Measurements from ENCODE around the gene SLC25A46. TPM values are rescaled to one million over a fixed set of nuclear protein-coding genes. Genes with fewer than 3 reads are reported as not detected.
"Not testable (repeated sequence)": the region's sequence is repeated elsewhere in the genome, so short reads cannot be mapped to it uniquely, and the experiment has no call there.

Gene SLC25A46
- total RNA-seq, 1 donor from 2014 or later: 32.9 TPM

GRCh38 chr5:110753600-110753999 lies 14.8 kb downstream of the SLC25A46 start:
- Histone ChIP-seq H3K4me3 (ENCODE audit: low read length in 3 of 3) (no peak overlapping the region), H3K27ac (ENCODE audit: low read depth, low read length) (no peak overlapping the region), H3K27me3 (ENCODE audit: control insufficient read depth in 3 of 3, insufficient read depth in 3 of 3, low read length in 3 of 3) (no peaks in the 10 kb centered on the region), H3K9me3 (ENCODE audit: control insufficient read depth in 3 of 3, low read length in 3 of 3) (no peaks in the 10 kb centered on the region), H3K36me3 (ENCODE audit: control insufficient read depth in 3 of 3, insufficient read depth in 3 of 3, low read length in 3 of 3) (peaks cover 3 to 18% (median 12%) of the 10 kb centered on the region in 3 donors), H3K9ac (ENCODE audit: low read depth in 1 of 3, low read length in 3 of 3) (no peak overlapping the region), H3K4me1 (ENCODE audit: control insufficient read depth in 3 of 3, insufficient read depth in 3 of 3, low read length in 3 of 3) (no peaks in the 10 kb centered on the region)

- Histone ChIP-seq H3K4me3 (ENCODE audit: low read length in 3 of 3) (no peak overlapping the region), H3K36me3 (ENCODE audit: control insufficient read depth in 3 of 3, insufficient read depth in 3 of 3, low read length in 3 of 3) (peaks cover 4 to 20% (median 10%) of the 10 kb centered on the region in 3 donors), H3K4me1 (ENCODE audit: control insufficient read depth in 3 of 3, insufficient read depth in 3 of 3, low read length in 3 of 3) (no peaks in the 10 kb centered on the region), H3K9me3 (ENCODE audit: control insufficient read depth in 3 of 3, low read length in 3 of 3) (no peaks in the 10 kb centered on the region), H3K27ac (ENCODE audit: low read depth, low read length) (no peak overlapping the region), H3K27me3 (ENCODE audit: control insufficient read depth in 3 of 3, insufficient read depth in 3 of 3, low read length in 3 of 3) (no peaks in the 10 kb centered on the region), H3K9ac (ENCODE audit: low read depth in 1 of 3, low read length in 3 of 3) (no peak overlapping the region)
Measured at GRCh38 chr5:110754181-110754580, 15.4 kb downstream of the SLC25A46 start.

DNA sequence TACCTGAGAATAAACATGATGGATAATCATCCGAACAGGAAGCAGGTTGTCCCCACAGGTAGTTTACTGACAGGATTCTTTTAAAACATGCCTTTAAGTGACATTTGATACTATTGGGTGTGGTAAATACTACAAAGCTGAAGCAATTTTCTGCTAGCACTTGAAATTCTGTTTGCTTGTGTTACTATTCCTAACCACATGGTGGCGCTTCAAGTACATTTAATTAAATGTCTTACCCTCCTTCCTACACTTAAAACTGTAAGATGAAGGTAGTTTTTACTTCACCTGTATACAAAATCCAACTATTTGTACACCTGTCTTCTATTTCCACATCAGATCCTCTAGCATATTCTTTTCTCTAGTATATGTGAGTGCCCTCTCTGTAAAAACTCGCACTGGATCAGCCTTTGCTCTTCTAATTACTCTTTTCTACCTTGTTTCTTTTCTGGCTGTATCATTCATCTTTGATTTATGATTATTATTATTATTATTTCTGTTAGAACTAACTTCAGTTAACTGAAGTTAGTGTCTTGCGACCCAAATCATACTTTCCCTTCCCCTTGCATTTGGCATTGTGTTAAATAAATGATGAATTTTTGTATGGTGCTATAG lies 18.4 kb downstream of the SLC25A46 start:
- no peaks in the 10 kb centered on the region for H3K27me3 ChIP-seq (ENCODE audit: control insufficient read depth in 3 of 3, insufficient read depth in 3 of 3, low read length in 3 of 3)
- no peak overlapping the region for H3K4me3 ChIP-seq (ENCODE audit: low read length in 3 of 3)
- H3K9me3 ChIP-seq (ENCODE audit: control insufficient read depth in 3 of 3, low read length in 3 of 3): no peaks in the 10 kb centered on the region
- H3K36me3 ChIP-seq (ENCODE audit: control insufficient read depth in 3 of 3, insufficient read depth in 3 of 3, low read length in 3 of 3): peaks cover 7 to 40% (median 37%) of the 10 kb centered on the region in 3 donors
- H3K9ac ChIP-seq (ENCODE audit: low read depth in 1 of 3, low read length in 3 of 3): no peak overlapping the region
- no peak overlapping the region for H3K27ac ChIP-seq (ENCODE audit: low read depth, low read length)
- no peaks in the 10 kb centered on the region for H3K4me1 ChIP-seq (ENCODE audit: control insufficient read depth in 3 of 3, insufficient read depth in 3 of 3, low read length in 3 of 3)

DNA sequence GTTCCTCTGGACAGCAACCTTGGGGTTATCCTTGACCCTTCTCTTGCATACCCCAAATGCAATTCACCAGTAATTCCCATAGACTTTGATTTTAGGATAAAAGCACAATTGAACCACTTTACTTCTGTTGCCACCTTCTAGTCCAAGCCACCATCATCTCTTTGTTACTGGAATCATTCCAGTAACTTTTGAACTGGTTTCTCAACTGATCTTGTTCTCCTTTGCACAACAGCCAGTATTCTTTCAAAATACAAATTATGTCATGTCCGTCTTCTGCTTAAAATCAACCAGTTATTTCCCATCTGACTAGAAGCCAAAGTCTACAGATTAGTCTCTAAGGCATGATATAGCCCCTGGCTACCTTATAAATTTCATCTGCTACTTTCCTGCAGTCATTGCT lies 21.4 kb downstream of the SLC25A46 start:
- Histone ChIP-seq H3K9me3 (ENCODE audit: control insufficient read depth in 3 of 3, low read length in 3 of 3) (no peaks in the 10 kb centered on the region), H3K9ac (ENCODE audit: low read depth in 1 of 3, low read length in 3 of 3) (no peak overlapping the region), H3K27ac (ENCODE audit: low read depth, low read length) (no peak overlapping the region), H3K4me1 (ENCODE audit: control insufficient read depth in 3 of 3, insufficient read depth in 3 of 3, low read length in 3 of 3) (no peaks in the 10 kb centered on the region), H3K27me3 (ENCODE audit: control insufficient read depth in 3 of 3, insufficient read depth in 3 of 3, low read length in 3 of 3) (no peaks in the 10 kb centered on the region), H3K36me3 (ENCODE audit: control insufficient read depth in 3 of 3, insufficient read depth in 3 of 3, low read length in 3 of 3) (peaks cover 7 to 44% (median 34%) of the 10 kb centered on the region in 3 donors), H3K4me3 (ENCODE audit: low read length in 3 of 3) (no peak overlapping the region)

DNA sequence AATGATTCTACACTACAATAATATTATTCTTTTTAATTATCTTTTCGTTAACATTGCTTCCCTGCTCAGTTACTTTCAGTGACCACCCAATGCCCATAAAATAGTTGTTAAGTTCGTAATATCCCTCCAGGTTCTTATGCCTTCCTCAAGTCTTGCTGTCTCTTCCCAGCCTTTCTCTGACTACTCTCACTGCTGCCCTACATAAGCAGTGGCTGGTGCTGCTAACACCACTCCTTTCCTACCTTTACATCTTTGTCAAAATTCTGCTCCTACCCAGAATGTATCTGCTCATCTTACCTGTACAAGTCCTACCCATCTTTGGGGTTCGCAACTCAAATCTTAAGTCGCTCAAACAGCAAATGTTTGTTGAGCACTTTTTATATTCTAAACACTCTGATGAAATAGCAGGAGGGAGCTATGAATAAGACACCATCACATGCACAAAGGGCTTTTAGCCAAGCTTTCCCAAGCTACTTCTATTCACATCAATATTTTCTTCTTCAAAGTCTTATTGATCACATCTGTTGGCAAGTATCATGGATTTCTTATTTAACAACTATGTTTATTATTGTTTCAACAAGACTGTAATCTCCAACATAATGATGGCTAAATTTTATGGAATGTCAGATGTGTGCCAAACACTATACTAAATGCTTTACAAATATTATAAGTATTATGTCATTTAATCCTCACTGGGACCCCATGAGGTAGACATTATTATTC lies 29.5 kb downstream of the SLC25A46 start:
- H3K27me3 ChIP-seq (ENCODE audit: control insufficient read depth in 3 of 3, insufficient read depth in 3 of 3, low read length in 3 of 3): no peaks in the 10 kb centered on the region
- no peaks in the 10 kb centered on the region for H3K9me3 ChIP-seq (ENCODE audit: control insufficient read depth in 3 of 3, low read length in 3 of 3)
- no peak overlapping the region for H3K27ac ChIP-seq (ENCODE audit: low read depth, low read length)
- H3K9ac ChIP-seq (ENCODE audit: low read depth in 1 of 3, low read length in 3 of 3): no peak overlapping the region
- H3K4me3 ChIP-seq (ENCODE audit: low read length in 3 of 3): no peak overlapping the region
- H3K4me1 ChIP-seq (ENCODE audit: control insufficient read depth in 3 of 3, insufficient read depth in 3 of 3, low read length in 3 of 3): no peaks in the 10 kb centered on the region
- no peaks in the 10 kb centered on the region for H3K36me3 ChIP-seq (ENCODE audit: control insufficient read depth in 3 of 3, insufficient read depth in 3 of 3, low read length in 3 of 3)

DNA sequence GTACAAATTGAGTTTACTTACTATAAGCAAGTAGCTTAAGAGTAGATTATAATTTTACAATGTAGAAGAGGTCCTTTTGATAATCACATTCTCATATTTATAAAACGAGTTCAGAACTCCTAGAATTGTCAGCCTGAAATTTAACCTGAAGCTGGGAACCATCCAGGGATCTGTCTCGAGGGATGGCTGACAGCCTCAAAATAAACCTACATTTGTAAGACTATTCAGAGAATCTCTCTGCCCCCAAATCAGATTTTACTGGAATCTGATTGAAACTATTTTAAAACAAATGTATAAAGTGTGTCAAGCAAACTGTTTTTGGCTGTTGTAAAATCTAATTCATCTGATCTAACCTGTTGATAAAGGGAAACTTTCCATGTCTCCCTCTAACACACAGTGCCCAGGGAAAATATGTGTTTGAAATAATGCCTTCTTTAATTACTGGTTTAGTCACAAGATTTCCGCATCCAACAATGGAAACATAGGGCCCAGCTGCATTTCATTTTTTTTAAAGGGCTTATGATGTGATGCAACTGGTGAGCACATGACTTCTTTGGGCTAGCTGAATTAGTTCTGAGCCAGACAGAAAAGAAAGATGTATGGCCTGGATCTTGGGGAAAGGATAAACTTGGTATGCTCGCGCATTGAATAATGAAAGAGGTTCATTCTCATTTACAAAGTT lies 30.3 kb downstream of the SLC25A46 start:
- no peaks in the 10 kb centered on the region for H3K36me3 ChIP-seq (ENCODE audit: control insufficient read depth in 3 of 3, insufficient read depth in 3 of 3, low read length in 3 of 3)
- no peak overlapping the region for H3K4me3 ChIP-seq (ENCODE audit: low read length in 3 of 3)
- H3K4me1 ChIP-seq (ENCODE audit: control insufficient read depth in 3 of 3, insufficient read depth in 3 of 3, low read length in 3 of 3): no peaks in the 10 kb centered on the region
- no peak overlapping the region for H3K9ac ChIP-seq (ENCODE audit: low read depth in 1 of 3, low read length in 3 of 3)
- H3K27ac ChIP-seq (ENCODE audit: low read depth, low read length): no peak overlapping the region
- H3K9me3 ChIP-seq (ENCODE audit: control insufficient read depth in 3 of 3, low read length in 3 of 3): no peaks in the 10 kb centered on the region
- H3K27me3 ChIP-seq (ENCODE audit: control insufficient read depth in 3 of 3, insufficient read depth in 3 of 3, low read length in 3 of 3): no peaks in the 10 kb centered on the region

DNA sequence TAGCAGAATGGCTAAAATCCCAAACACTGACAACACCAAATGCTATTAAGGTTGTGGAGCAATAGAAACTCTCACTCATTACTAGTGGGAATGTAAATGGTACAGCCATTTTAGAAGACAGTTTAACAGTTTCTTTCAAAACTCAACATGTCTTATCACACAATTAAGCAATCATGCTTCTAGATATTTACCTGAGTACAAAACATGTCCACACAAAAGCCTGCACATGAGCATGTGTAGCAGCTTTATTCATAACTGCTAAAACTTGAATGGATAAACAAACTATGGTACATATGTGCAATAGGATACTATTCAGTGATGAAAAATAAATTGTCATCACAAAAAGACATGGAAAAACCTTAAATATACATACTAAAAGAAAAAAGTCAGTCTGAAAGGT lies 31.5 kb downstream of the SLC25A46 start:
- no peak overlapping the region for H3K4me3 ChIP-seq (ENCODE audit: low read length in 3 of 3)
- H3K9me3 ChIP-seq (ENCODE audit: control insufficient read depth in 3 of 3, low read length in 3 of 3): no peaks in the 10 kb centered on the region
- no peaks in the 10 kb centered on the region for H3K27me3 ChIP-seq (ENCODE audit: control insufficient read depth in 3 of 3, insufficient read depth in 3 of 3, low read length in 3 of 3)

GRCh38 chr5:110784901-110785300 lies 46.1 kb downstream of the SLC25A46 start:
- Histone ChIP-seq H3K27me3 (ENCODE audit: control insufficient read depth in 3 of 3, insufficient read depth in 3 of 3, low read length in 3 of 3) (no peaks in the 10 kb centered on the region), H3K9me3 (ENCODE audit: control insufficient read depth in 3 of 3, low read length in 3 of 3) (peaks cover 0 to 2% (median 0%) of the 10 kb centered on the region in 3 donors), H3K4me3 (ENCODE audit: low read length in 3 of 3) (no peak overlapping the region), H3K4me1 (ENCODE audit: control insufficient read depth in 3 of 3, insufficient read depth in 3 of 3, low read length in 3 of 3) (no peaks in the 10 kb centered on the region), H3K36me3 (ENCODE audit: control insufficient read depth in 3 of 3, insufficient read depth in 3 of 3, low read length in 3 of 3) (no peaks in the 10 kb centered on the region), H3K9ac (ENCODE audit: low read depth in 1 of 3, low read length in 3 of 3) (no peak overlapping the region), H3K27ac (ENCODE audit: low read depth, low read length) (no peak overlapping the region)

More for the DNA sequence above, 31.5 kb downstream of the SLC25A46 start:
- Histone ChIP-seq H3K4me1 (ENCODE audit: control insufficient read depth in 3 of 3, insufficient read depth in 3 of 3, low read length in 3 of 3) (no peaks in the 10 kb centered on the region), H3K9ac (ENCODE audit: low read depth in 1 of 3, low read length in 3 of 3) (no peak overlapping the region), H3K27ac (ENCODE audit: low read depth, low read length) (no peak overlapping the region), H3K36me3 (ENCODE audit: control insufficient read depth in 3 of 3, insufficient read depth in 3 of 3, low read length in 3 of 3) (no peaks in the 10 kb centered on the region)

- Histone ChIP-seq H3K27me3 (ENCODE audit: control insufficient read depth in 3 of 3, insufficient read depth in 3 of 3, low read length in 3 of 3) (no peaks in the 10 kb centered on the region), H3K4me1 (ENCODE audit: control insufficient read depth in 3 of 3, insufficient read depth in 3 of 3, low read length in 3 of 3) (no peaks in the 10 kb centered on the region), H3K27ac (ENCODE audit: low read depth, low read length) (no peak overlapping the region), H3K9me3 (ENCODE audit: control insufficient read depth in 3 of 3, low read length in 3 of 3) (peaks cover 0 to 2% (median 0%) of the 10 kb centered on the region in 3 donors), H3K4me3 (ENCODE audit: low read length in 3 of 3) (no peak overlapping the region), H3K9ac (ENCODE audit: low read depth in 1 of 3, low read length in 3 of 3) (no peak overlapping the region), H3K36me3 (ENCODE audit: control insufficient read depth in 3 of 3, insufficient read depth in 3 of 3, low read length in 3 of 3) (no peaks in the 10 kb centered on the region)
Measured at GRCh38 chr5:110785356-110785755, 46.5 kb downstream of the SLC25A46 start.

DNA sequence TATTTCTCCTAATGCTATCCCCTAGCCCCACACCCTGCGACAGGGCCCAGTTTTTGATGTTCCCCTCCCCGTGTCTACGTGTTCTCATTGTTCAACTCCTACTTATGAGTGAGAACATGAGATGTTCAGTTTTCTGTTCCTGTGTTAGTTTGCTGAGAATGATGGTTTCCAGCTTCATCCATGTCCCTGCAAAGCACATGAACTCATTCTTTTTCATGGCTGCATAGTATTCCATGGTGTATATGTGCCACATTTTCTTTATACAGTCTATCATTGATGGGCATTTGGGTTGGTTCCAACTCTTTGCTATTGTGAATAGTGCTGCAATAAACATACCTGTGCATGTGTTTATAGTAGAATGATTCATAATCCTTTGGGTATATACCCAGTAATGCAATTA lies 49.2 kb downstream of the SLC25A46 start:
- not testable (repeated sequence) for H3K9me3 ChIP-seq (ENCODE audit: control insufficient read depth in 3 of 3, low read length in 3 of 3); H3K4me1 ChIP-seq (ENCODE audit: control insufficient read depth in 3 of 3, insufficient read depth in 3 of 3, low read length in 3 of 3); H3K27ac ChIP-seq (ENCODE audit: low read depth, low read length); H3K27me3 ChIP-seq (ENCODE audit: control insufficient read depth in 3 of 3, insufficient read depth in 3 of 3, low read length in 3 of 3); H3K9ac ChIP-seq (ENCODE audit: low read depth in 1 of 3, low read length in 3 of 3); H3K4me3 ChIP-seq (ENCODE audit: low read length in 3 of 3); H3K36me3 ChIP-seq (ENCODE audit: control insufficient read depth in 3 of 3, insufficient read depth in 3 of 3, low read length in 3 of 3)
